GM21723 (cell line): ENCODE measurements around the gene ANKRD45.
A peak's percentile ranks its signal among the peaks of the same experiment; 100 is the strongest.
"Not testable (repeated sequence)": the region's sequence is repeated elsewhere in the genome, so short reads cannot be mapped to it uniquely, and the experiment has no call there.

Source experiments
- ATAC-seq: cut with Tn5 transposase; IDR thresholded peaks from one replicate; pipeline ENCODE4 v1.9.1; 2021; ENCODE audit warnings: mild to moderate bottlenecking, moderate library complexity; ENCODE audit not compliant: unreplicated experiment

Gene ANKRD45

DNA sequence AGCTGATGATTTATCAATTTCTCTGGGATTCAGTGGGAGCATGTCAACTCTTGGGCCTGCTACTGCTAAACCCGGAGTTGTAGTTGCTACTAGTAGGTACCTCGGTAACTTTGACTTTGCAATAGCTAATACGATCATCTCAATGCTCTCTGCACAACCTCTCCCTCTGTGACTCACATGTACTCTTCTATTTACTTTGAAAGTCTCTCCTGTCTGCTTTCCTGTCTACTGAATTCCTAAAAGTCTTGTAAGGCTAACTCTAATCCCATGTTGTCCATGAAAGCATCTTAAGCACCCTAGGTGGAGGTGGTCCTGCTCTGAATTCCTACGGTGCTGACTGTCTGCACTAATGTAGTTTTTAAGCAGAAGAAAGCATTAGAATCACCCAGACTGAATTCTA, 96.1 kb downstream of the ANKRD45 start:
- no peak for ATAC-seq

DNA sequence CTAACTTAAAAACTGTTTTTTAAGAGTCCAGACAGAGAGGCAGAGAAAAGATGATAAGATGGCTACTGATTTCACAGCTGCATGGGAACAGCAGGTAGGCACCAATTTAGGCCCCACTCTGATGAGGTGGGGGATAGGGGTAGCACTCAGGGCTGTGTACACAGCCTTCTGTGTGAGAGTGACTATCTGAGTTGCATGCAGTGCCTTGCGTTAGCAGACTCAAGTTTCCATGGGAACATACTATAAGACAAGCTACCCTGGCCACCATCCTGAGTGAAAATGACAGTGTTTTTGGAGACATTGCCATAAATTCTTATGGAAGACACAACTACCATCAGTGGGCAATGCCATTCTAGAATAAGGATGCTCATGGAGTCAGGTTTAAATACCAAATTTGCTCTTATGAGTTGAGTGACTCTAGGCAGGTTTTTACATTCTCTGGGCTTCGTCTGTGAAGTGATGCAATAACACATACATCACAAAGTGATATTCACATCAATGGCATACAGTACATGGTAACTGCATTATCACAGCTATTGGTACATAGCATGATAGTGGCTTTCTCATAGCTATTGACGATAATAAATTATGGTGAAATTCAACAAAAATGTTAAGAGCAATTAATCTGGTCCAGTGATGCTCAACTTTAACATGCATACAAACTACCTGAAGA, 97.3 kb downstream of the ANKRD45 start:
- ATAC-seq = no peak

DNA sequence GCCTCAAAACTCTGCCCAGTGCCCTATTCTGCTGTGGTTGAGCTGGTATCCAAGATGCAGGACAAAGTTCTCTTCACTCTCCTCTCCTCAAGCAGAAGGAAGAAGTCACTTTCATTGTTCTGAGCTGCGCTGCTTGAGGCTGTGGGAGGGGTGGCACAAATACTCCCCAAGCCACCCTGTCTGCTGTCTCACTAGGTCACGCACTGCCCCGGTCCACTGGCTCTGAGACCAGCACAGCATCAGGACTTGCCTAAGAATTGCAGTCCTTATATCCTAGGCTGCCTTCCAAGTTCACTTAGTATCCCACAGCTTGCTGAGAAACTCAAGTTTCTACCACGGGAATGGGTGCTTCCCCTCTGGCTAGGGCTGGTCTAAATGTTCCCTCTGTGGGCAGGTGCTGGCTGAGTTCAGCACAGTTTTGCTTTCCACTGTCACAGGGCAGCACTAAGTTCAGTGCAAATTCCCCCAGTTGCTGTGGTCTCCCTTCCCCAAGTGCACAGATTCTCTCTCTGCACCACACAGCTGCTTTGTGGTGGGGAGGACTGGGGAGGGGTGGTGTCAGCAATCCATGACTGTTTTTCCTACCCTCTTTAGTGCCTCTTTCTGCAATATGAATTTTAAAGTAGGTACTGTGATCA, 99.2 kb downstream of the ANKRD45 start:
- peak; percentile 80 for ATAC-seq

DNA sequence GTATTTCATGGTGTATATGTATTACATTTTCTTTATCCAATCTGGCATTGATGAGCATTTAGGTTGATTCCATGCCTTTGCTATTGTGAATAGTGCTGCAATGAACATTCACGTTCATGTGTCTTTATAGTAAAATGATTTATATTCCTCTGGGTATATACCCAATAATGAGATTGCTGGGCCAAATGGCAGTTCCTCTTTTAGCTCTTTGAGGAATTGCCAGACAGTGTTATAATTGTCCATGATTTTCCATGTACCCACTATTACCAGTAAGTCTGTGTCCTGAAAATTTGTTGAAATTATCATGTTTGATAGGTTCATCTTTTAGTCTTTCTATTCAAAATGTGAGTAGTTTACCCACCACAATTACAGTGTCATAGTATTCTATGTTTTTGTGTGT, 101.2 kb downstream of the ANKRD45 start:
- no peak for ATAC-seq

DNA sequence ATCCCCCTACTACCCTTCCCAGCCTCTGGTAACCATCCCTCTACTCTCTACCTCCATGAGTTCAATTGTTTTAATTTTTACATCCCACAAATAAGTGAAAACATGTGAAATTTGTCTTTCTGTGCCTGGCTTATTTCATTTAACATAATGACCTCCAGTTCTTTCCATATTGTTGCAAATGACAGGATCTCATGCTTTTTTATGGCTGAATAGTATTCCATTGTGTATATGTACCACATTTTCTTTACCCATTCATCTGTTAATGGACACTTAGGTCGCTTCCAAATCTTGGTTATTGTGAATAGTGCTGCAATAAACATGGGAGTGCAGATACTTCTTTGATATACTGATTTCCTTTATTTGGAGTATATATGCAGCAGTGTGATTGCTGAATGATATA, 105.8 kb downstream of the ANKRD45 start:
- ATAC-seq = not testable (repeated sequence)

DNA sequence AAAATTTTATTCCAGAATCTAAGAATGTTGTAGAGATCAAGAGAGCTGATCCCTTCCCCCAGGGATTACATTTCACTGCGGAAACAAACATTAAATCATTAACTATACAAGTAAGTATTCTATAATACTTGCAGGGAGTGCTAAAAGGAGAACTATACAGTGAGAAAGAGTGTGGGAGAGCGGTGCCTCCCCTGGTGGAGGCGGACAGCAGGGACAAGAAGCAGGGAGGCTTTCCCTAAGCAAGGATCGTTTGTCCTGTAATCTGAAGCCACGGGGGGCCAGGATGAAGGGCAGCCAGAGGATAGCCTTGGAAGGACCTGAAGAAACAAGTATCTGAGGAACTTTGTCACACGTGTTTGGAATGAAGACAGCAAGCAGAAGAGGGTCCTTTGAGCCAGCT, 106.8 kb downstream of the ANKRD45 start:
- no peak for ATAC-seq

DNA sequence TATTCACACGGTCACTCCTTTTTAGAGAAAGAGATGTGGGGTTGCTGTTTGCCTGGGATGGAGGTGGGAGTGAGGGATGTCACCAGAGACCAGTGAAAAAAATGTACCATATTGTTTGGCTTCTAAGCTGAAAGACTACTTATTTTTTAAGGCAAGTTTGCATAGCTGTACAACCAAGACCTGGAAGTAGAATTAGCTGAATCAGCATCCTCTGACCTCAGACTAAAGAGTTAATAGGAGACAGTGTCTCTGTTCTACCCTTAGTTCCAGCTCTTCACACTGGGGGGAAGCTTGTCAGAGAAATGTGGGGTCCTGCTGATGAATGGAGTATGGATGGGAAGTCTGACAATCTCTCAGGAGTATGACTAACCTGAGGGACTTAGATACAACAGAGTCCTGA, 108.4 kb downstream of the ANKRD45 start:
- no peak for ATAC-seq

DNA sequence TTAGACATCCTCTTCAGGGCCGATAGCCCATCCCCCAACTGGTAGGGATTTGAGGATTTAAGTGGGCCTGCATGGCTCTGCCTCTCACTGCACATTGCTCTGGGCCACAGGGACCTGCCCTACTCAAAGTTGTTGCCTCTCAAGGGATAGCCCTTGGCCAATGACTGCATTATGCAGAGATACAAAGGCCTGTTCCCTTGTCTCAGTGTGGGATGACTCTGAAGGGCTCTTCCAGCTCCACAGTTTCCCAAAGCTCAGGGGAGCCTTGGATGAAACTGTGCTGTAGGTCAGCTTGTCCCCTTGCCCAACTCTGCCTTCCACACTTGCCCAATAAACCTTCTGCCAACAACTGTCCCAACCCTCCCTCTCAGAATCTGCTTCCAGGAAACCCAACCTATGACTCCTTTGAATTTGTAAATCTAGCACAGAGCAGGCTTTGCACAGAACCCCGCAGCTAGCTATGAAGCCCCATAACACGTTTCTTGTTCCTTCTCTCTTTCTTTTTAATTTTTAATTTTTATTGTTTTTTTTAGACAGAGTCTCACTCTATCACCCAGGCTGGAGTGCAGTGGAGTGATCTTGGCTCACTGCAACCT, 109.3 kb downstream of the ANKRD45 start:
- no peak for ATAC-seq
